Thyroid gland (tissue), 4 donors: ENCODE data around the gene MANEAL. TPM values are rescaled to one million over a fixed set of nuclear protein-coding genes. Genes with fewer than 3 reads are reported as not detected.
"Not testable (repeated sequence)": the region's sequence is repeated elsewhere in the genome, so short reads cannot be mapped to it uniquely, and the experiment has no call there.

ENCODE experiments used
- DNase-seq, 2 donors: peaks; one replicate each; pipeline ENCODE4 v3.0.0-alpha.2; 2019
- H3K27ac ChIP-seq, 3 donors: fragments of 200-600 bp; sonication (generic); 1 replicate in 2 of 3; 2 replicates in 1 of 3; pipeline ENCODE4 v1.5.1; 2016 to 2019; ENCODE audit warnings: mild to moderate bottlenecking in 1 of 3, moderate library complexity in 1 of 3
- H3K27me3 ChIP-seq: fragments of 200-600 bp; sonication (generic); one replicate; pipeline ENCODE4 v1.5.1; 2019
- H3K36me3 ChIP-seq, 2 donors: fragments of 200-600 bp; sonication (generic); one replicate each; pipeline ENCODE4 v1.5.1; 2016 to 2019
- H3K4me1 ChIP-seq, 2 donors: fragments of 200-600 bp; sonication (generic); one replicate each; pipeline ENCODE4 v1.5.1; 2017 to 2019
- H3K4me3 ChIP-seq, 3 donors: fragments of 200-600 bp; sonication (generic); replicated peaks in 1 of 3; 1 replicate in 2 of 3; 2 replicates in 1 of 3; pipeline ENCODE4 v1.5.1; 2016; ENCODE audit warnings: mild to moderate bottlenecking in 1 of 3
- H3K9me3 ChIP-seq: fragments of 200-600 bp; sonication (generic); one replicate; pipeline ENCODE4 v1.5.1; 2017
- POLR2A ChIP-seq, 2 donors: fragments of 450-650 bp; IDR thresholded peaks; one replicate each; pipeline ENCODE4 v1.6.1; 2017; ENCODE audit warnings: antibody characterized with exemption in 2 of 2, mild to moderate bottlenecking in 2 of 2, moderate library complexity in 1 of 2
- WGBS, 2 donors: methylation state at CpG; one replicate each; pipeline ENCODE4 v1.1.5; 2017; 5-methylcytosine and 5-hydroxymethylcytosine counted together
- intact Hi-C: fragments of 100-400 bp; cut with DNase I; formaldehyde crosslinking; loops from one replicate; pipeline ENCODE4 v1.15.1; 2023
- total RNA-seq, 4 donors: library from RNA; depleted of rRNA; stranded (reverse); fragments of >200 nt; gene quantifications; one replicate each; pipeline ENCODE4 v1.2.3, GENCODE V29; 2016
- TF ChIP-seq, protein P1 (sequence below), 6 experiments: fragments of 200-600 bp in 3 of 6; fragments of 450-650 bp in 3 of 6; sonication (generic) in 3 of 6; IDR thresholded peaks; one replicate each; pipeline ENCODE4 v1.5.1; 2016 to 2019; ENCODE audit warnings: antibody characterized with exemption in 6 of 6, mild to moderate bottlenecking in 2 of 6, inconsistent platforms in 1 of 6, moderate library complexity in 1 of 6

The MANEAL gene
- total RNA-seq, 4 donors from 2014 or later: 2.6 to 4.3 (median 3.5) TPM

DNA sequence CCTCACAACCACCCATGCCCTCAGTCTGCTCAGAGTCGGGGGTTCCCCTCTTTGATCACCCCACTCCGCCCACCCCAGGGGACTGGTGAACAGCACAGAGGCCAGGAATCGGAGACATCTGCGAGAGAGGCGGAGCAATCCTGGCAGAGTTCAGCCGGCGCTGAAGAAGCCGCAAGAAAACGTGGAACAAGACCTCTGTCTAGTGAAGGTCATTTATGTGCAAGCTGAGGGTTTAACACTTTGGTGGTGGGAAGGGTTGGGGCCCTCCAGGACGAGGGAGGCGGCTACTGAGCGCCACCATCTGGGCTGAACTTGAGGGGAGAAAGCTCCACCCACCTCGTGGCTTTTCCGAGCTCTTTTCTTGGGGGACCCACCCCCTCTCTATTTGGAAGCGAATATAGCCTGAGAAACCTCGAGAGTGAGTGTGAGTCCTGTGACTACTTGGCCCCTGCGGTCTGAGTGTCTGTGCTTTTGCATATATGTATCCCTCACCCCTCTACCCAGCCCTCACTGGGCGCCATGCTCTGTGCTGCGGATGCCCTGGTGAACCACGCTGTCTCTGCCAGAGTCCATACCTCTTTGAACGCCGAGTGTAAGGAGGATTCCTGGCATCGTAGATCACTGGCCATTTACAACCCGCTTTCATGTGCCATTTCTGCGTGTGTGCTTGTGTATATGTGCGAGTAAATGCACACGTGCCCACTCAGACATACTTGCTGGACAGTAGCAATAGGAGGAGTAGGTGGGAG is 27.6 kb upstream of the MANEAL start:
- intact Hi-C loops: no loop called here
- WGBS, 2 donors: 5 to 6% methylated on average over 23 to 26 of the region's 27 CpGs
- Histone ChIP-seq H3K4me1 (no peaks in the 10 kb centered on the region), H3K27ac (no peak overlapping the region), H3K27me3 (peaks cover 10% of the 10 kb centered on the region), H3K9me3 (no peaks in the 10 kb centered on the region), H3K36me3 (no peaks in the 10 kb centered on the region), H3K4me3 (no peak overlapping the region)
- TF ChIP-seq POLR2A (IDR thresholded peaks at IDR 0.05): no peak
- TF ChIP-seq, protein P1, sequence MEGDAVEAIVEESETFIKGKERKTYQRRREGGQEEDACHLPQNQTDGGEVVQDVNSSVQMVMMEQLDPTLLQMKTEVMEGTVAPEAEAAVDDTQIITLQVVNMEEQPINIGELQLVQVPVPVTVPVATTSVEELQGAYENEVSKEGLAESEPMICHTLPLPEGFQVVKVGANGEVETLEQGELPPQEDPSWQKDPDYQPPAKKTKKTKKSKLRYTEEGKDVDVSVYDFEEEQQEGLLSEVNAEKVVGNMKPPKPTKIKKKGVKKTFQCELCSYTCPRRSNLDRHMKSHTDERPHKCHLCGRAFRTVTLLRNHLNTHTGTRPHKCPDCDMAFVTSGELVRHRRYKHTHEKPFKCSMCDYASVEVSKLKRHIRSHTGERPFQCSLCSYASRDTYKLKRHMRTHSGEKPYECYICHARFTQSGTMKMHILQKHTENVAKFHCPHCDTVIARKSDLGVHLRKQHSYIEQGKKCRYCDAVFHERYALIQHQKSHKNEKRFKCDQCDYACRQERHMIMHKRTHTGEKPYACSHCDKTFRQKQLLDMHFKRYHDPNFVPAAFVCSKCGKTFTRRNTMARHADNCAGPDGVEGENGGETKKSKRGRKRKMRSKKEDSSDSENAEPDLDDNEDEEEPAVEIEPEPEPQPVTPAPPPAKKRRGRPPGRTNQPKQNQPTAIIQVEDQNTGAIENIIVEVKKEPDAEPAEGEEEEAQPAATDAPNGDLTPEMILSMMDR (IDR thresholded peaks at IDR 0.05): no peak
- DNase-seq: no peak

DNA sequence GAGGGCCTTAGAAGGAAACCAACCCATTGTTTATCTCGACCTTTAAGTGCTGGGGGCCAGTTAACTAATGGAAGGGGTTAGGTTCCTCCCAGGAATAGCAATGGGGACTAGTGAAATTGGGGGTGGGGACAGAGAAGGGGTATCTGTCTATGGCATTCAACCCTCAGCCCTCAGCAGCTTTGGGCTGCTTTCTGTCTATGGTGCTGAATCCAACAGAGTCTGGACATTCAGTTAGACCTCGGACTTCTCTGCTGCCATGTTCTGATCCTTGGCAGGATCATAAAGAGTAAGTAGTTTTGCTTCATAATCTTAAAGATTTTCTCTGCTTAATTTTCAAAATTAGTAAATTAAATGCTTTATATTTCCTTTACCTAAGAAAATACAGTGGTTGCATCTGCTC is 26.2 kb upstream of the MANEAL start:
- H3K4me3 ChIP-seq: no peak overlapping the region
- WGBS, 2 donors: 21 to 30% methylated on average over 2 of the region's 2 CpGs
- H3K27ac ChIP-seq: no peak overlapping the region
- no peaks in the 10 kb centered on the region for H3K4me1 ChIP-seq
- no peaks in the 10 kb centered on the region for H3K36me3 ChIP-seq
- H3K27me3 ChIP-seq: peaks cover 10% of the 10 kb centered on the region
- no peaks in the 10 kb centered on the region for H3K9me3 ChIP-seq
- DNase-seq: no peak
- no peak for TF ChIP-seq POLR2A (IDR thresholded peaks at IDR 0.05)
- TF ChIP-seq, protein P1 (IDR thresholded peaks at IDR 0.05): no peak
- intact Hi-C loops: no loop called here

DNA sequence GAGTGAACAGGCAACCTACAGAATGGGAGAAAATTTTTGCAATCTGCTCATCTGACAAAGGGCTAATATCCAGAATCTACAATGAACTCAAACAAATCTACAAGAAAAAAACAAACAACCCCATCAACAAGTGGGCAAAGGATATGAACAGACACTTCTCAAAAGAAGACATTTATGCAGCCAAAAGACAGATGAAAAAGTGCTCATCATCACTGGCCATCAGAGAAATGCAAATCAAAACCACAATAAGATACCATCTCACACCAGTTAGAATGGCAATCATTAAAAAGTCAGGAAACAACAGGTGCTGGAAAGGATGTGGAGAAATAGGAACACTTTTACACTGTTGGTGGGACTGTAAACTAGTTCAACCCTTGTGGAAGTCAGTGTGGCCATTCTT is 22.2 kb upstream of the MANEAL start:
- H3K27me3 ChIP-seq, H3K9me3 ChIP-seq, H3K4me3 ChIP-seq, H3K27ac ChIP-seq, H3K36me3 ChIP-seq, intact Hi-C loops, DNase-seq, H3K4me1 ChIP-seq: not testable (repeated sequence)

DNA sequence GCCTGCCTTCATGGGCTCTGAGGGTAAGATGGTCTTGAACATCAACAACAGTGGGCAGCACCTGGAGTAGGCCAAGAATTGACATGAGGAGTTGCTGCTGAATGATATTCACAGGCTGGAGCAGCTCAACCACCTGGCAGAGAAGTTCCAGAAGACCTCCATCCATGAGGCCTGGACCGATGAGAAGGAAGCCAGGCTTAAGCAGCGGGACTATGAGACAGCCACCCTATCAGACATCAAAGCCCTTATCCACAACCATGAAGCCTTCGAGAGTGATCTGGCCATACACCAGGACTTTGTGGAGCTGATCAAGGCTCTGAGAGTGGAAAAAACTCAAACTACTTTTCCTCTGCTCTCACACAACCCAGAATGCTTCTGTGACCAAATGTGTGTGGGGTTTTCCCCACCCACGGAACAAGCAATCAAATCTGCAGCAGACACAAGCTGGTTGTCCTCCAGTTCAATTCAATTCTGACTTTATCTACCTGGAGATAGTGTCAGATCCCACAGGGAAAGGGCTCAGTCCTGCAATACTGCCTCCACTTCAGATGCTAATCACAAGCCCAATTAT is 16.6 kb upstream of the MANEAL start:
- Histone ChIP-seq H3K9me3 (no peaks in the 10 kb centered on the region), H3K36me3 (no peaks in the 10 kb centered on the region), H3K27ac (no peak overlapping the region), H3K4me1 (no peaks in the 10 kb centered on the region), H3K27me3 (no peaks in the 10 kb centered on the region), H3K4me3 (no peak overlapping the region)
- intact Hi-C loops: no loop called here
- DNase-seq: no peak
- no peak for TF ChIP-seq POLR2A (IDR thresholded peaks at IDR 0.05)
- TF ChIP-seq, protein P1 (IDR thresholded peaks at IDR 0.05): no peak
- 78 to 90% methylated on average over 4 of the region's 4 CpGs for WGBS, 2 donors

DNA sequence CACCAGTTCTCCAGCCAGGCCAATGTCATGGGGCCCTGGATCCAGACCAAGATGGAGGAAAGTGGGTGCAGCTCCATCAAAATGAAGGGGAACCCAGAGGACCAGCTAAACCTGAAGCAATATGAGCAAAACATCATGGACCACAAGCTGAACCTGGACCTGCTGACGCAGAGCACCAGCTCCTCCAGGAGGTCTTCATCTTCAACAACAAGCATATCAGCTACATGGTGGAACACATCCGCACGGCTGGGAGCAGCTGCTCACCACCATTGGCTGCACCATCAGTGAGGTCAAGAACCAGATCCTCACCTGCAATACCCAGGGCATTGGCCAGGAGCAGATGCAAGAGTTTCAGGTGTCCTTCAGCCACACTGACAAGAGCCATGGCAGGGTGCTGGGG is 15.0 kb upstream of the MANEAL start:
- no peaks in the 10 kb centered on the region for H3K36me3 ChIP-seq
- no peaks in the 10 kb centered on the region for H3K27me3 ChIP-seq
- no peak for DNase-seq
- 87 to 88% methylated on average over 3 of the region's 3 CpGs for WGBS, 2 donors
- intact Hi-C loops: no loop called here
- H3K9me3 ChIP-seq: no peaks in the 10 kb centered on the region
- no peak for TF ChIP-seq POLR2A (IDR thresholded peaks at IDR 0.05)
- TF ChIP-seq, protein P1 (IDR thresholded peaks at IDR 0.05): no peak
- H3K27ac ChIP-seq: no peak overlapping the region
- no peaks in the 10 kb centered on the region for H3K4me1 ChIP-seq
- no peak overlapping the region for H3K4me3 ChIP-seq
